ENCODE measurements around the gene ANGPTL2. TPM values are rescaled to one million over a fixed set of nuclear protein-coding genes. Genes with fewer than 3 reads are reported as not detected.
"Not testable (repeated sequence)": the region's sequence is repeated elsewhere in the genome, so short reads cannot be mapped to it uniquely, and the experiment has no call there.

Gene ANGPTL2
- total RNA-seq, 1 experiment from 2014 or later = 0.08 TPM

DNA sequence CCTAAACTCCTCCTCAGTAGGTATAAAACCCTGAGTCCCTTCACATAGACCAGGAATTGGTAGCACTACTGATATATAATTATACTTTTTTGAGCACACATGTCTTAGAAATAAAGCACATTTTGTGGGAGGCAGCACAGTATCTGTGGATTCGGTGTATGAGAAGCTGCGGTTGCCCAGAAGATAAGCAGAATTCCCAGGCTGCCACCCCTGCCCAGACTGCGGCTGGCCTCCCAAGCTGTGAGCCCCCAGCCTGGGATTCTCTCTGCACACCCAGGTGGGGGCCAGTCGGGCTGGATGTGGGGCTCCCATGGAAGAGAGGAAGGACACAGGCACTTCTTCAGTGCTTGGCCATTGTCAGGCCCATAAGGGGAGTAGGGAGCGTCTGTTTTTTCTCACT is 25.6 kb upstream of the ANGPTL2 start:
- BruUV-seq (replicated peaks) = no TSS peak
- ChIA-PET CTCF (no interaction called here), POLR2A (no interaction called here)
- in situ Hi-C loops (cut with HindIII; ENCODE audit: low pct_unique_long_range_greater_than_20kb, low sequenced_read_pairs) = no loop called here
- ATAC-seq (no peak), DNase-seq (ENCODE audit: low read depth, low spot score) (no peak)
- Histone ChIP-seq H3K36me3 (ENCODE audit: control insufficient read depth, insufficient read depth, low read length) (no peaks in the 10 kb centered on the region), H3K9me3 (ENCODE audit: control insufficient read depth, insufficient read depth, low read depth, low read length) (no peaks in the 10 kb centered on the region), H3K4me3 (ENCODE audit: low read depth in 2 of 2, low read length in 2 of 2) (no peak overlapping the region), H3K27ac (ENCODE audit: low read length) (no peak overlapping the region), H3K27me3 (ENCODE audit: control insufficient read depth, insufficient read depth, low read length) (no peaks in the 10 kb centered on the region), H3K4me1 (ENCODE audit: control insufficient read depth, insufficient read depth, low read length) (no peaks in the 10 kb centered on the region)
- no peak for TF ChIP-seq SIN3A (IDR thresholded peaks at IDR 0.05; ENCODE audit: borderline replicate concordance, insufficient read depth, low read depth, low read length)
- TF ChIP-seq, protein P1, sequence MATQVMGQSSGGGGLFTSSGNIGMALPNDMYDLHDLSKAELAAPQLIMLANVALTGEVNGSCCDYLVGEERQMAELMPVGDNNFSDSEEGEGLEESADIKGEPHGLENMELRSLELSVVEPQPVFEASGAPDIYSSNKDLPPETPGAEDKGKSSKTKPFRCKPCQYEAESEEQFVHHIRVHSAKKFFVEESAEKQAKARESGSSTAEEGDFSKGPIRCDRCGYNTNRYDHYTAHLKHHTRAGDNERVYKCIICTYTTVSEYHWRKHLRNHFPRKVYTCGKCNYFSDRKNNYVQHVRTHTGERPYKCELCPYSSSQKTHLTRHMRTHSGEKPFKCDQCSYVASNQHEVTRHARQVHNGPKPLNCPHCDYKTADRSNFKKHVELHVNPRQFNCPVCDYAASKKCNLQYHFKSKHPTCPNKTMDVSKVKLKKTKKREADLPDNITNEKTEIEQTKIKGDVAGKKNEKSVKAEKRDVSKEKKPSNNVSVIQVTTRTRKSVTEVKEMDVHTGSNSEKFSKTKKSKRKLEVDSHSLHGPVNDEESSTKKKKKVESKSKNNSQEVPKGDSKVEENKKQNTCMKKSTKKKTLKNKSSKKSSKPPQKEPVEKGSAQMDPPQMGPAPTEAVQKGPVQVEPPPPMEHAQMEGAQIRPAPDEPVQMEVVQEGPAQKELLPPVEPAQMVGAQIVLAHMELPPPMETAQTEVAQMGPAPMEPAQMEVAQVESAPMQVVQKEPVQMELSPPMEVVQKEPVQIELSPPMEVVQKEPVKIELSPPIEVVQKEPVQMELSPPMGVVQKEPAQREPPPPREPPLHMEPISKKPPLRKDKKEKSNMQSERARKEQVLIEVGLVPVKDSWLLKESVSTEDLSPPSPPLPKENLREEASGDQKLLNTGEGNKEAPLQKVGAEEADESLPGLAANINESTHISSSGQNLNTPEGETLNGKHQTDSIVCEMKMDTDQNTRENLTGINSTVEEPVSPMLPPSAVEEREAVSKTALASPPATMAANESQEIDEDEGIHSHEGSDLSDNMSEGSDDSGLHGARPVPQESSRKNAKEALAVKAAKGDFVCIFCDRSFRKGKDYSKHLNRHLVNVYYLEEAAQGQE (IDR thresholded peaks at IDR 0.05; ENCODE audit: insufficient read depth in 1 of 2, low read depth in 2 of 2, low read length in 1 of 2) = no peak
- TF ChIP-seq POLR2AphosphoS5 (IDR thresholded peaks at IDR 0.05; ENCODE audit: low read depth, low read length) = no peak
- intact Hi-C loops (cut with micrococcal nuclease; ENCODE audit: unreplicated experiment) = no loop called here

DNA sequence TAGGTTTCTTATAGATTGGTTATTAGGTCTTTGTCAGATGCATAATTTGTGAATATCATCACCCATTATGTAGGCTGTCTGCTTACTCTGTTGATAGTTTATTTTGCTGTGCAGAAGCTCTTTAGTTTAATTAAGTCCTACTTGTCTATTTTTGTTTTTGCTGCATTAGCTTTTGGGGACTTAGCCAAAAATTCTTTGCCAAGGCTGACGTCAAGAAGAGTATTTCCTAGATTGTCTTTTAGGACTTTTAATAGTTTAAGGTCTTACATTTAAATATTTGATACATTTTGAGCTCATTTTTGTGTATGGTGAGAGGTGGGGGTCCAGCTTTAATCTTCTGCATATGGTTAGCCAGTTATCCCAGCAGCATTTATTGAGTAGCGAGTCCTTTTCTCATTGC is 24.8 kb upstream of the ANGPTL2 start:
- intact Hi-C loops (cut with micrococcal nuclease; ENCODE audit: unreplicated experiment) (no loop called here), in situ Hi-C loops (cut with HindIII; ENCODE audit: low pct_unique_long_range_greater_than_20kb, low sequenced_read_pairs) (no loop called here)
- no peak for TF ChIP-seq SIN3A (IDR thresholded peaks at IDR 0.05; ENCODE audit: borderline replicate concordance, insufficient read depth, low read depth, low read length)
- TF ChIP-seq POLR2AphosphoS5 (IDR thresholded peaks at IDR 0.05; ENCODE audit: low read depth, low read length) = no peak
- TF ChIP-seq, protein P2, sequence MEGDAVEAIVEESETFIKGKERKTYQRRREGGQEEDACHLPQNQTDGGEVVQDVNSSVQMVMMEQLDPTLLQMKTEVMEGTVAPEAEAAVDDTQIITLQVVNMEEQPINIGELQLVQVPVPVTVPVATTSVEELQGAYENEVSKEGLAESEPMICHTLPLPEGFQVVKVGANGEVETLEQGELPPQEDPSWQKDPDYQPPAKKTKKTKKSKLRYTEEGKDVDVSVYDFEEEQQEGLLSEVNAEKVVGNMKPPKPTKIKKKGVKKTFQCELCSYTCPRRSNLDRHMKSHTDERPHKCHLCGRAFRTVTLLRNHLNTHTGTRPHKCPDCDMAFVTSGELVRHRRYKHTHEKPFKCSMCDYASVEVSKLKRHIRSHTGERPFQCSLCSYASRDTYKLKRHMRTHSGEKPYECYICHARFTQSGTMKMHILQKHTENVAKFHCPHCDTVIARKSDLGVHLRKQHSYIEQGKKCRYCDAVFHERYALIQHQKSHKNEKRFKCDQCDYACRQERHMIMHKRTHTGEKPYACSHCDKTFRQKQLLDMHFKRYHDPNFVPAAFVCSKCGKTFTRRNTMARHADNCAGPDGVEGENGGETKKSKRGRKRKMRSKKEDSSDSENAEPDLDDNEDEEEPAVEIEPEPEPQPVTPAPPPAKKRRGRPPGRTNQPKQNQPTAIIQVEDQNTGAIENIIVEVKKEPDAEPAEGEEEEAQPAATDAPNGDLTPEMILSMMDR (IDR thresholded peaks at IDR 0.05) = no peak
- no peak for TF ChIP-seq TCF7L2 (IDR thresholded peaks at IDR 0.05; ENCODE audit: low read depth, low read length)
- TF ChIP-seq, protein P1 (IDR thresholded peaks at IDR 0.05; ENCODE audit: insufficient read depth in 1 of 2, low read depth in 2 of 2, low read length in 1 of 2) = no peak
- no peaks in the 10 kb centered on the region for H3K9me3 ChIP-seq (ENCODE audit: control insufficient read depth, insufficient read depth, low read depth, low read length)
- no peak overlapping the region for H3K27ac ChIP-seq (ENCODE audit: low read length)
- H3K36me3 ChIP-seq (ENCODE audit: control insufficient read depth, insufficient read depth, low read length) = no peaks in the 10 kb centered on the region
- DNase-seq (ENCODE audit: low read depth, low spot score) = no peak
- BruUV-seq (replicated peaks) = no TSS peak
- no peak for ATAC-seq
- H3K27me3 ChIP-seq (ENCODE audit: control insufficient read depth, insufficient read depth, low read length) = no peaks in the 10 kb centered on the region
- H3K4me1 ChIP-seq (ENCODE audit: control insufficient read depth, insufficient read depth, low read length) = no peaks in the 10 kb centered on the region
- ChIA-PET CTCF (no interaction called here), POLR2A (interaction anchor here (0.9 kb wide), 1 partner anchor 24 kb away, joined by 5 read pairs; no protein-coding TSS in a partner anchor)
- no peak overlapping the region for H3K4me3 ChIP-seq (ENCODE audit: low read depth in 2 of 2, low read length in 2 of 2)

DNA sequence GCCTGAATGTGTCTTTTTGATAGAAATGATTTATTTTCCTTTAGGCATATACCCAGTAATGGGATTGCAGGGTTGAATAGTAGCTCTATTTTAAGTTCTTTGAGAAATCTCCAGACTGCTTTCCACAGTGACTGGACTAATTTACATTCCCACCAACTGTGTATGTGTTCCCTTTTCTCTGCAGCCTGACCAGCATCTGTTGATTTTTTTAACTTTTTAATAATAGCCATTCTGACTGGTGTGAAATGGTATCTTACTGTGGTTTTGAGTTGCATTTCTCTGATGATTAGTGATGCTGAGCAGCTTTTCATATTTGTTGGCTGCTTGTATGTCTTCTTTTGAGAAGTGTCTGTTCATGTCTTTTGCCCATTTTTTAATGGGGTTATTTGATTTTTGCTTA is 24.4 kb upstream of the ANGPTL2 start:
- H3K36me3 ChIP-seq (ENCODE audit: control insufficient read depth, insufficient read depth, low read length); H3K9me3 ChIP-seq (ENCODE audit: control insufficient read depth, insufficient read depth, low read depth, low read length); DNase-seq (ENCODE audit: low read depth, low spot score); ATAC-seq; H3K4me1 ChIP-seq (ENCODE audit: control insufficient read depth, insufficient read depth, low read length); BruUV-seq (replicated peaks); H3K4me3 ChIP-seq (ENCODE audit: low read depth in 2 of 2, low read length in 2 of 2); H3K27ac ChIP-seq (ENCODE audit: low read length); intact Hi-C loops (cut with micrococcal nuclease; ENCODE audit: unreplicated experiment); CTCF ChIA-PET; in situ Hi-C loops (cut with HindIII; ENCODE audit: low pct_unique_long_range_greater_than_20kb, low sequenced_read_pairs); H3K27me3 ChIP-seq (ENCODE audit: control insufficient read depth, insufficient read depth, low read length): not testable (repeated sequence)
- POLR2A ChIA-PET = interaction anchor here (0.9 kb wide), 1 partner anchor 23 kb away, joined by 5 read pairs; no protein-coding TSS in a partner anchor

Measured in Panc1 (cell line).